Lung (tissue), 12 donors: ENCODE results near the gene OTOP3. TPM values are rescaled to one million over a fixed set of nuclear protein-coding genes. Genes with fewer than 3 reads are reported as not detected.

Source experiments
- ATAC-seq: fragments of 200-7000 bp; cut with Tn5 transposase; one replicate; pipeline ENCODE4 v1.9.1; 2020; ENCODE audit warnings: moderate number of reproducible peaks; ENCODE audit not compliant: insufficient read depth, low FRiP score
- DNase-seq, 3 donors: peaks; one replicate each; pipeline ENCODE4 v3.0.0-alpha.2; 2013 to 2017
- H3K27ac ChIP-seq, 2 donors: one replicate each; pipeline ENCODE4 v1.5.1; 2013; ENCODE audit warnings: mild to moderate bottlenecking in 2 of 2, moderate library complexity in 2 of 2, control low read depth in 1 of 2, inconsistent platforms in 1 of 2, low read depth in 1 of 2, low read length in 1 of 2
- H3K27me3 ChIP-seq, 3 donors: one replicate each; pipeline ENCODE4 v1.5.1; 2013; ENCODE audit warnings: low read length in 2 of 3; ENCODE audit not compliant: control insufficient read depth in 3 of 3, insufficient read depth in 3 of 3
- H3K36me3 ChIP-seq, 4 donors: one replicate each; pipeline ENCODE4 v1.5.1; 2013; ENCODE audit warnings: low read length in 4 of 4, mild to moderate bottlenecking in 1 of 4, moderate library complexity in 1 of 4; ENCODE audit not compliant: control insufficient read depth in 4 of 4, insufficient read depth in 4 of 4
- H3K4me1 ChIP-seq, 5 donors: one replicate each; pipeline ENCODE4 v1.5.1; 2013; ENCODE audit warnings: low read length in 5 of 5, mild to moderate bottlenecking in 2 of 5, moderate library complexity in 1 of 5; ENCODE audit not compliant: control insufficient read depth in 5 of 5, insufficient read depth in 5 of 5
- H3K4me3 ChIP-seq: one replicate; pipeline ENCODE4 v1.5.1; 2013; ENCODE audit warnings: mild to moderate bottlenecking, control low read depth, moderate library complexity
- H3K9ac ChIP-seq, 2 donors: one replicate each; pipeline ENCODE4 v1.5.1; 2013; ENCODE audit warnings: low read length in 2 of 2, control low read depth in 1 of 2; ENCODE audit not compliant: insufficient read depth in 1 of 2
- H3K9me3 ChIP-seq, 4 donors: one replicate each; pipeline ENCODE4 v1.5.1; 2013; ENCODE audit warnings: low read length in 3 of 4, mild to moderate bottlenecking in 1 of 4, moderate library complexity in 1 of 4; ENCODE audit not compliant: control insufficient read depth in 4 of 4, insufficient read depth in 3 of 4
- WGBS, 2 donors: extraction: QIAGEN DNeasy Blood & Tissue Kit; methylation state at CpG; one replicate each; pipeline ENCODE4 v1.1.7; 2013; 5-methylcytosine and 5-hydroxymethylcytosine counted together
- polyA plus RNA-seq, 2 donors: library from polyadenylated mRNA; stranded (reverse); fragments of 200-250 nt; gene quantifications; one replicate each; pipeline ENCODE4 v1.2.1, GENCODE V29; 2013
- total RNA-seq, 2 donors: library from RNA; depleted of rRNA in 1 of 2; stranded (reverse); fragments of >200 nt in 1 of 2; gene quantifications; one replicate each; pipeline ENCODE4 v1.2.1, GENCODE V29; 2014 to 2021
- TF ChIP-seq, protein P1 (sequence below): IDR thresholded peaks from 2 replicates; pipeline ENCODE4 v1.5.1; 2012; ENCODE audit warnings: mild to moderate bottlenecking; ENCODE audit errors: control extremely low read depth, extremely low read depth
- donor health status: control.
- donor health status: control.
- donor health status: Bipolar disorder and iron deficiency.
- donor health status: healthy.
- donor health status: DM: yes; HTN: yes; CAD: no.

The OTOP3 gene
- total and polyA plus RNA-seq, 4 donors = not detected

DNA sequence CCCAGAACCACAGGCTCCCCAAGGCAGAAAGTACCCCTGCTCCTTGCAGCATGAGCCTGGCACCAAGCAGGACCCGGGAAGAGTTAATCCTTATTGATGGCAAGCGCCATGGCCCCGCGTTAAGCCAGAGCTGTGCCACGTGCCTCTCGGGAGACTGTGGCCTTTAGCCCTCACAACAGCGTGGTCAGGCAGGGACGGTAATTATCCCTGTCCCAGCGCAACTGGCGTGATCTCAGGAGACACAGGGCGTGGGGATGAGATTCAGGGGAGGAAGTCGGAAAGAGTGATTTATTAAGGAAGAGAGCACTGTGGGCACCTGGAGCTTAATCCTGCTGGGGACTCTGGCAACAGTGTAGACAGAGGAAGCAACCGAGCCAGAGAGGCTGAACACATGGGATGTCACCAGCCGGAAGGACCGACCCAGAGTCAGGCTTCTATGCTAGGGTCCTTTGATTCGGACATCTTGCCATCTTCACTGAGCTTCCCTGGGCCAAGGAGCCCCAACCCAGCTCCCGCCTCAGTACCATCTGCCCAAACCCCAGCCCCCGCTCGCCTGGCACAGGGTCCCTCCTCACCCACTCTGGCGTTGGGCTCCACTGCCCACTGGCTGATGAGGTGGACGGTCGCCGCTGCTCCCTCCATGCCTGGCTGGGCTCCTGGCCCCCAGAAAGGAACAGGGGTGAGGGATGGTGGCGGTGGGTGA lies 16.9 kb downstream of the OTOP3 start:
- ATAC-seq = no peak
- TF ChIP-seq, protein P1, sequence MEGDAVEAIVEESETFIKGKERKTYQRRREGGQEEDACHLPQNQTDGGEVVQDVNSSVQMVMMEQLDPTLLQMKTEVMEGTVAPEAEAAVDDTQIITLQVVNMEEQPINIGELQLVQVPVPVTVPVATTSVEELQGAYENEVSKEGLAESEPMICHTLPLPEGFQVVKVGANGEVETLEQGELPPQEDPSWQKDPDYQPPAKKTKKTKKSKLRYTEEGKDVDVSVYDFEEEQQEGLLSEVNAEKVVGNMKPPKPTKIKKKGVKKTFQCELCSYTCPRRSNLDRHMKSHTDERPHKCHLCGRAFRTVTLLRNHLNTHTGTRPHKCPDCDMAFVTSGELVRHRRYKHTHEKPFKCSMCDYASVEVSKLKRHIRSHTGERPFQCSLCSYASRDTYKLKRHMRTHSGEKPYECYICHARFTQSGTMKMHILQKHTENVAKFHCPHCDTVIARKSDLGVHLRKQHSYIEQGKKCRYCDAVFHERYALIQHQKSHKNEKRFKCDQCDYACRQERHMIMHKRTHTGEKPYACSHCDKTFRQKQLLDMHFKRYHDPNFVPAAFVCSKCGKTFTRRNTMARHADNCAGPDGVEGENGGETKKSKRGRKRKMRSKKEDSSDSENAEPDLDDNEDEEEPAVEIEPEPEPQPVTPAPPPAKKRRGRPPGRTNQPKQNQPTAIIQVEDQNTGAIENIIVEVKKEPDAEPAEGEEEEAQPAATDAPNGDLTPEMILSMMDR = no peak
- Histone ChIP-seq H3K27ac (no peak overlapping the region), H3K36me3 (peaks cover 0 to 11% (median 0%) of the 10 kb centered on the region in 4 donors), H3K4me3 (no peak overlapping the region), H3K9me3 (no peaks in the 10 kb centered on the region), H3K9ac (no peak overlapping the region), H3K27me3 (no peaks in the 10 kb centered on the region), H3K4me1 (no peaks in the 10 kb centered on the region)
- DNase-seq = no peak
- WGBS, 2 donors = 77 to 85% methylated on average over 24 of the region's 24 CpGs

DNA sequence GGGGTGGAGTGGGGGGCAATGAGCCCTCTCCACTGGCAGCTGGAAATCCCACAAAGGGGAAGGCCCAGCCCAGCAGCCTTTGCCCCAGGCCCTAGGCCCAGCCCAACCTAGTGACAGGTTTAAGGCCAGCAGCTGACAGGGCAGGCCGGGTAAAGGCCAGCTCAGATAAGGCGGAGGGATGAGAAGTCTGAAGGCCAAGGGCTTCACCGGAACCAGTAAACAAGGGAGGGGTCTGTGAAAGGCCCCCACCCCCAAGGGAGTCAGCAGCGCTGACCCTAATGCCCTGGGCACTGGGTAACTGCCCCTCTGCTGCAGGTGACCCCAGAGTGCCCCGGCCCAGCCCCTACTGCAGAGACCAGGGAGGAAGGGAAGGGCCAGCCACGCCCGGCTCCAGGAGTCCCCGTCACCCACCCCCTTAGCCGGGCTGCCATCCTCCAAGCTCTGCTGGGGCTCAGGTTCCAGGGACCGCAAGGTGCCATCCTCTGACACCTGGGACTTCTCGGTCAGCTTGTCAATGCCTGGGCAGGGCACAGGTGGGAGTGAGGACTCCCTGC lies 17.5 kb downstream of the OTOP3 start:
- Histone ChIP-seq H3K9ac (no peak overlapping the region), H3K36me3 (peaks cover 0 to 11% (median 0%) of the 10 kb centered on the region in 4 donors), H3K9me3 (no peaks in the 10 kb centered on the region), H3K4me3 (no peak overlapping the region), H3K27ac (no peak overlapping the region), H3K4me1 (no peaks in the 10 kb centered on the region), H3K27me3 (no peaks in the 10 kb centered on the region)
- no peak for ATAC-seq
- no peak for DNase-seq
- TF ChIP-seq, protein P1 = no peak
- WGBS, 2 donors = 86 to 87% methylated on average over 11 of the region's 11 CpGs

GRCh38 chr17:74954115-74954514 lies 18.4 kb downstream of the OTOP3 start:
- H3K36me3 ChIP-seq = peaks cover 0 to 11% (median 0%) of the 10 kb centered on the region in 4 donors
- TF ChIP-seq, protein P1 = no peak
- no peaks in the 10 kb centered on the region for H3K4me1 ChIP-seq
- DNase-seq (no peak), ATAC-seq (no peak)
- H3K27ac ChIP-seq = no peak overlapping the region
- no peaks in the 10 kb centered on the region for H3K9me3 ChIP-seq
- H3K9ac ChIP-seq = no peak overlapping the region
- 94 to 95% methylated on average over 15 of the region's 15 CpGs for WGBS, 2 donors
- H3K27me3 ChIP-seq = no peaks in the 10 kb centered on the region
- no peak overlapping the region for H3K4me3 ChIP-seq
